Measurements from ENCODE around the gene PIAS1.

Gene PIAS1

DNA sequence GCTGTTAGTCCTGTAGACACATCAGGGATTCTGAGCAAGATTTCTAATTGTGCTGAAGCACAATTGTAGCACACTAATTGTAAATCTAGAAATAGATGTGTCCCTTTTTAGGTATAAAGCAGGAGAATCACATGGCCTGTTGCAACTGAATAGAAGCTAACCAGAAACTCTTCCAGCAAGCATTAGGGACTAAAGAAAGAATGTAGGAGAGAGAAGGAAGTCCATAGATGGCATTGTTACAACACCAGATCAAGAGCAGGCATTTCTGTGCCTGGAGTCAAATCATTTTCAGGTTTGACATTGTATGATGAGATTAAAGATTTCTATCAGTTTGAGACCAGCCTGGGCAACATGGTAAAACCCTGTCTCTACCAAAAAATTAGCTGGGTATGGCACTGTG lies 123.6 kb downstream of the PIAS1 start:
- TF ChIP-seq CTCF (IDR thresholded peaks at IDR 0.05; ENCODE audit: low read depth, low read length, missing control alignments) = no peak
- H3K4me3 ChIP-seq (replicated peaks; ENCODE audit: low read depth, low read length) = no peak overlapping the region
- no peak for DNase-seq (ENCODE audit: extremely low read depth, low read depth)

DNA sequence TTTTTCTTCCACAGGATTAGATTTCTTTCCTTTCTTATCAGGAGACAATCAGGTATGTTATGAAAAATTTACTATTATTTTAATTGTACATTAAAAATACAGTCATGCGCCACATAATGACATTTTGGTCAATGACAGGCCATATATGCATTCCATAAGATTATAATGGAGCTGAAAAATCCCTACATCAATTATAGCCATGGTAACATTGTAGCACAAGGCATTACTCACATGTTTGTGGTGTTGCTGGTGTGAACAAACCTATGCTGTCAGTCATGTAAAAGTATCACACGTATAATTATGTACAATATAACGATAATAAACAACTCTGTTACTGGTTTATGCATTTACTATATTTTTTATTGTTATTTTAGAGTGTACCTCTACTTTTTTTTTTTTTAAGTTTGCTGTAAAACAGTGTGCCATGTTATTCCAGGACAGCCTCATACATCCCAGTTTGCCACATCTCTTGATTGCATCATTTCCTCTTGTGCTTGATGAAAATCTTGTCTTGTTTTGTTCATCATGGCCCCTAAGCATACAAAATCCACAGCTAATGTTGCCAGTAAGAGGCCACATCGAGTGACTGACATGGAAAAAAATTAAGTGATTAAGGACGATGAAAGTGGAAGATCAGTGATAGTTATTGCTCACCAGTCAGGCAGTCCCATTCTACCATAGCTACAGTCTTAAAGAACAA lies 129.7 kb downstream of the PIAS1 start:
- DNase-seq (ENCODE audit: extremely low read depth, low read depth) = no peak
- no peak overlapping the region for H3K4me3 ChIP-seq (replicated peaks; ENCODE audit: low read depth, low read length)
- no peak for TF ChIP-seq CTCF (IDR thresholded peaks at IDR 0.05; ENCODE audit: low read depth, low read length, missing control alignments)

DNA sequence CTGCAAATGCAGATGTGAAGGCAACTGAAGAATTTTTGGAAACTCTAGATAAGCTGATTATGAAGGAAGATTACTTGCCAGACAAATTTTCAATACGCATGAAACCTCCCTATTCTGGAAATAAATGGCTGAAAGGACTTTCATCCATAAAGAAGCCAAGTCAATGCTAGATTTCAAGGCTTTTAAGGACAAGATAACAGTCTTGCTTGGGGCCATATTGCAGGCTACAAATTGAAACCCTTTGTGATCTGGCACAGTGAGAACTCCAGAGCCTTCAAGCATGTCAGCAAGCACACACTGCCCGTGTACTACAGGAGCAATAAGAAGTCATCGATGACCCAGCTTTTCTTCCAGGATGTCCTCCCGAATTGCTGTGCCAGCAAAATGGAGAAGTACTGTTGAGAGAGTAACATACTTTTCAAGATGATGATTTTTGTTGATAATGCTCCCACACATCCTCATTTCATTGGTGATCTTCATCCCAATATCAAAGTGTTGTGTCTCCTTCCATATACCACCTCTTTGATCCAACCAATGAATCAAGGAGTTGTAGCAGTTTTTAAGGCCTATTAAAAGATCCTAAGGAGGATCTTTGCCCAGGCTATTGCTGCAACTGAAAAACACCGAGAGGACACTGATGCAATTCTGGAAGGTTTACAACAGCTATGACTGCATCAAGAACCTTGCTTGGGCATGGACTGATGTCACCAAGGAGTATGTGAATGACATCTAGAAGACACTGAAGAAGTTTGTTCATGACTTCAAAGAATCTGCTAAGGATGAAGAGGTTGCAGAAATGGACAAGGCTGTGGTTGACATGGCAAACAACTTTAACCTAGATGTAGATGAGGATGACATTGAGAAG lies 130.7 kb downstream of the PIAS1 start:
- TF ChIP-seq CTCF (IDR thresholded peaks at IDR 0.05; ENCODE audit: low read depth, low read length, missing control alignments) = no peak
- no peak for DNase-seq (ENCODE audit: extremely low read depth, low read depth)
- no peak overlapping the region for H3K4me3 ChIP-seq (replicated peaks; ENCODE audit: low read depth, low read length)

GRCh38 chr15:68186671-68187397 lies 132.7 kb downstream of the PIAS1 start:
- DNase-seq (ENCODE audit: extremely low read depth, low read depth) = peak; percentile 33
- TF ChIP-seq CTCF (IDR thresholded peaks at IDR 0.05; ENCODE audit: low read depth, low read length, missing control alignments) = no peak
- H3K4me3 ChIP-seq (replicated peaks; ENCODE audit: low read depth, low read length) = no peak overlapping the region

- DNase-seq (ENCODE audit: extremely low read depth, low read depth) = peak; percentile 77
- TF ChIP-seq CTCF (IDR thresholded peaks at IDR 0.05; ENCODE audit: low read depth, low read length, missing control alignments) = no peak
- peak overlapping the region; percentile 10 for H3K4me3 ChIP-seq (replicated peaks; ENCODE audit: low read depth, low read length)
Measured at GRCh38 chr15:68187559-68187958, 133.4 kb downstream of the PIAS1 start.

- H3K4me3 ChIP-seq (replicated peaks; ENCODE audit: low read depth, low read length) = no peak overlapping the region
- TF ChIP-seq CTCF (IDR thresholded peaks at IDR 0.05; ENCODE audit: low read depth, low read length, missing control alignments) = no peak
Measured at GRCh38 chr15:68188647-68189046, 134.5 kb downstream of the PIAS1 start.

More at GRCh38 chr15:68188647-68189046, 134.5 kb downstream of the PIAS1 start:
- DNase-seq (ENCODE audit: extremely low read depth, low read depth) = no peak

Measured in HFF-Myc (cell line).